Ureter (tissue), 1 donor: ENCODE results near the gene POLL. TPM values are rescaled to one million over a fixed set of nuclear protein-coding genes. Genes with fewer than 3 reads are reported as not detected.
A peak's percentile ranks its signal among the peaks of the same experiment; 100 is the strongest.
"Not testable (repeated sequence)": the region's sequence is repeated elsewhere in the genome, so short reads cannot be mapped to it uniquely, and the experiment has no call there.

Source experiments
- DNase-seq: peaks from one replicate; pipeline ENCODE4 v3.0.0-alpha.2; 2020; ENCODE audit warnings: low spot score
- total RNA-seq: library from RNA; stranded (reverse); gene quantifications from one replicate; pipeline ENCODE4 v1.2.4, GENCODE V29; 2023
- donor health status: DM: yes; HTN: yes; CAD: no.

POLL gene
- 35.9 TPM for total RNA-seq

DNA sequence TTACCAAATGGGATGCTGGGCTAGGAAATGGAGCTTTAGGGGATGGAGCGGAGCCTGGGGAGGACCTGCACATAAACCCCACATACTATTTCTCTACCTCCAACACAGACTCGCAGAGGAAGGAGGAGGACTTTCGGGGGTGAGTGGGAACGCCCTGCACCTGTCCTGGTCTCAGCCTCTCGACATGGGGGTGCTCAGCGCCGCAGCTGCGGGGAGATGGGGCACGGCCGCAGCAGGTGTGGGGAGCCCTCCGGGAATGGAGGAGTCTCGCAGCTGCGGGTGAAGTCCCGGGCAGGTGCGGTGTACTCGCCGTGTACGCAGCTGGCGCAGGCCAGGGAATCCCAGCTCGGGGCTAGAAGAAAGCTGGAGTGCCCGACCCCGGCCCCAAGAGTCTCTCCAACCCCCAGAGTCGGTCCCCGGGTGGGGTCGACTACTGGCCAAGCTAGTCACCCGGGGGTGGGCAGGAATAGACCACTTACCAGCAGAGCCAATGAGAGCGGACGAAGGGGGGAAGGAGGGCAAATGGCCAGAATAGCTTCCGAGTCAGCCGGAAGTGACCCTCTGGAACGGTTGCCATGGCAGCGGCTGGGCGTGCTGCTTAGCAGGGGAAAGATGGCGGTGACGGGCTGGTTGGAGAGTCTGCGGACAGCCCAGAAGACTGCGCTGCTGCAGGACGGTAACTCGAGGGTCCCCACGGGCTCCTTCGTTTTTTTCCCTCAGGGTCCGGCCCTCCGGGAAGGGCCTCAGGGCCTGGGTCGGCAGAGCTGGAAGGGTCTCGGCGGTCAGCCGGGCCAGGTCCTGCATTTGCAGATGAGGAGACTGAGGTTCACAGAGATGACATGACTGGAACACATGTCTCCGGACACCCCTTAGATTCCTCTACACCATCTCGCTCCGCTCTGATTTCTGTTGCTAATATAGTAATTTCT, at the start of gene POLL, which contains the start of gene DPCD:
Gene POLL (minus strand): TSS at position 533 of the 929 bp plus-strand sequence. CDS start 897 bp downstream, outside the sequence.
Gene DPCD (plus strand): TSS at position 597 of the 929 bp plus-strand sequence. CDS start 16 bp downstream, at position 613.
- DNase-seq, result peak; percentile 97

DNA sequence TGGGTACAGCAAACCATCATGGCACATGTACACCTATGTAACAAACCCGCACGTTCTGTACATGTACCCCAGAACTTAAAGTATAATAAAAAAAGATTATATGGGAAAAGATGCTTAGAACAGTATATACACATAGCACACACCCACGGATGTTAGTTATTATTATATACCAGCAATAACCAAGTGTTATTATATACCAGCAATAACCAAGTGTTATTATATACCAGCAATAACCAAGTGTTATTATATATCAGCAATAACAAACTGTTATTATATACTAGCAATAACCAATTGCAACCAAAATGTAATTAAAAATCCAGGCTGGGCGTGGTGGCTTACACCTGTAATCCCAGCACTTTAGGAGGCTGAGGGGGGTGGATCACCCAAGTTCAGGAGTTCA, 45.5 kb upstream of the POLL start:
- DNase-seq, result not testable (repeated sequence)

DNA sequence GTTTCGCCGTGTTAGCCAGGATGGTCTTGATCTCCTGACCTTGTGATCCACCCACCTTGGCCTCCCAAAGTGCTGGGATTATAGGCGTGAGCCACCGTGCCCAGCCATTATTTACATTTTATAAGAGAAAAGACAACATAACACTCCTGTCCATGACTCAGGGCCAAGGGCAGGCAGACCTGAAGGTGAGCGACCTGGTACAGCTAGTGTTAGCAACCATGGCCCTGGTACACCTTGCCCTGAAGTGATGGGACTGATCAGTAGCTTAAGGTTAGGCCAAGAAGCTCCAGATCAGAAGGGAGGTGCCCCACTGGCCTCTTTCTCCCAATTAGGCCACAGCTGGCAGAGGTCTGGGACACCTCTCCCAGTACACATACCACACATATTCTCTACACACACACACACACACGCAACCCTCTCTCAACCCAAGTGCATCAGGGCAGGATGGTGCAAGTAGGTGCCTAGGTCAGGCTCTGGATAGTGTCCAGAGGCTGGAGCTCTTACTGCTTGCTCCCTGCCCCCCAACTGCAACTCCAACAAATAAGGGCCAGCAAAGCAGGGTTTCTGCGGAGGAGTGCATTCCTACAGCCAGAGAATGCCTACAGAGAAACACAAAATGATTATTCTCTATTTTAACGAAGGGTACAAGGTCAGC, 43.9 kb upstream of the POLL start:
- no peak for DNase-seq

DNA sequence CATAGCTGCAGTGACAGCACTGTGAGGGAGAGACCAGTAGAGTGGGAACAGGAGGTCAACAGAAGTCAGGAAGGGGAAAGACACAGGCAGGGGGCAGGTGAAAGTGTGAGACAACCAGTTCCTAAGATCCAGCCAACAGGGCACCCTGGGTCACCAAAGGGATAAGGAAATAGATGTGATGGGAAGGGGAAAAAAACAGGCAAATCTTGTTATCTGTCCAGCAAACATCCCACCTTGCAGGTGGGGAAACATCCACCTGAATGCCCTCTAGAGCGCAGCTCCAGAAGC, 42.5 kb upstream of the POLL start:
- no peak for DNase-seq

DNA sequence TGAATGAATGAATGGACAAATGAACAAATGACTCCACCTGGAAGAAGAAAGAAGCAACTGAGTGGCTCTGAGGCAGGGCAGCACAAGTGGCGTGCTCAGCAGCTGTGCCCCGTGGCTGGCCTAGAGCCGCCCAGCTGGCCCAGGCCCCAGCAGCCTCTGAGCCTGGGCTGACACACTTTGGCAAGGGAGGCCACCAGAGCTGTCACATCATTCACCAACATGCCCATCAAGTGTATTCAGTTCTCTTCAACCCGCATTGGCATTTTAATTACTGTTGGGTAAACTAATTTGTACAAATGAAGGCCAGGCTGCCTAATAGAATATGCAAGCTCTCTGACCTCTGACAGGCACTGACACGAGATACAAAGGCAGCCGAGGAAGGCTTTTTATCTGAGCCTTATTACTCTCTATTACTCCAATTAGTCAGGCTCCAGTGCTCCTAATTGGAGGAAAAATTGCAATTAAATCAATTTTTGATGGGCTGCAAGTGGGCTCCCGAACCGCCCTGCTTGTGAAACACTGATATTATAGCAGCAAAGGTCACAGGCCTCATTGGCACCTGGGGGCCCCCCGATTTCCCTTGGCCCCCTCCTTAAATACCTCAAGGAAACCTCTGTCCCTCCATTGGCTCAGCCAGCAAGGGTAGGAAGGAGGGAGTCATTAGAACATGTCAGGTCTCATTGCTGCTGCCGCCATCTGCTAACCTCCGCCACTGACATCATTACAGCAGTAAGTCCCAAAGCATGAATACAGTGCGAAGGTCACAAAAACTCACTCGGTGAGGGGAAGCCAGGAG, 42.0 kb upstream of the POLL start:
- DNase-seq, result no peak

DNA sequence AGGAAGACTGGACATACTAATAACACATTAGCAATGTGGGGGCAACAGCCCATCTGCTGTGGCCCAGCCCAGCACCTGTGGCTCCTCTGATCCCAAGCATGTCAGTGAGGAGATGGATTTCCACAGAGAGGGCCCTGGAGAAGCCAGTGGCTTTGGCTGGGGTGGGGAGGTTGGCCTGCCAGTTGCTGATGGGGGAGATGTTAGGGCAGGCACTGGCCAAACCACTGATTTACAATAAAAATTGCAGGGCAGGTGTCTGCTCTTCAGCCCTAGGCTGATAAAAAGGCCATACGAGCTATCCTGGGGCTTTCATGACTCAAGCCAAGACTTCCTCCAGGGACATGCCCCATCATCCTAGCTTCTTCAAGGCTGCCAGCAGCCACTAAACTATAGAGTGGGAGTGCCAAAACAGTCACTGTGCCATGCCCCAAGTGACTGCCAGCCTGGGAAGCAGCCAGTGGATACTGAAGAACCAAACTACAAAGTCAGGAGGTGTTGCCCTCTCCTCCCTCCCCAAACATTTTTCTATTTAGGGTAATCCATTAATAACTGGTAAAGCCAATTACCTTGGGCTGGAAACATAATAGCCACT, 37.9 kb upstream of the POLL start:
- DNase-seq, result no peak

DNA sequence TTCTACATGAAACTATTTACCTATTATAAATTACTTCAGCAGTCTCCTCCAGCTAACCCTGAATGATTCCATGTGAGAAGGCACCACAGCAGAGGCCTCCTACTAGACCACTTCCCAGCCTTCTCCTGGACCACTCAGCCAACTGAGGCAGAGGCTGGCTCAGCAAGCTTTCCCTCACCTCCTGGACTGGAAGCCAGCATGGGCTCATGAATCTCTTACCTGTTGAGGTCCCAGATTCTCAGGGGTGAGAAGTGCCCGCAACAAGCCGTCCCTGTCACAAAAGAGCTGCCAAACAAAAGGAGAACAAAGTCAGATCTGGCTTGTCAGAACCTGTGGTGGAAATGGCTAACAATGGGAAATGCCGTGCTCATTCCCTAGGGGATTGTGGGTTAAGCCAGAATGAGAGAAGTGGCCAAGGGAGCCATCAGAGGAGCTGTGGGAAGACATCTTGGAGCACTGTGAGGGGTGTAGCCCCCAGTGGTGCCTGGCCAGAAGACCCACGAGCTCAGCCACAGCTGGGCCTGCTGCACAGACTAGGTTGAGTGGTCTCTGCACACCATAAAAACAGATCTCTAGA, 36.6 kb upstream of the POLL start:
- DNase-seq, result no peak

DNA sequence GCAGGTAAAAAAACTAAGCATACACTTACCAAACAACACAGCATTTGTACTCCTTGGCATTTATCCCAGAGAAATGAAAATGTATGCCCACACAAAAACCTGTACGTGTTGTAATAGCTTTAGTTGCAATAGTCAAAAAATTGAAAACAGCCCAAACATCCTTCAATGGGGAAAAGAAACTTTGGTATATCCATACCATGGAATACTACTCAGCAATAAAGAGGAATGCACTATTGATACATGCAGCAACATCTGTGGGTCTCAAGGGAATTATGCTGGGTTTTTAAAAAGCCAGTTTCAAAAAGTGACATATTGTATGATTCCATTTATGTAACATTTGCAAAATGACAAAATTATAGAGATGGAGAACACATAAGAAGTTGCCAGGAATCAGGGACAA, 35.5 kb upstream of the POLL start:
- DNase-seq, result no peak

DNA sequence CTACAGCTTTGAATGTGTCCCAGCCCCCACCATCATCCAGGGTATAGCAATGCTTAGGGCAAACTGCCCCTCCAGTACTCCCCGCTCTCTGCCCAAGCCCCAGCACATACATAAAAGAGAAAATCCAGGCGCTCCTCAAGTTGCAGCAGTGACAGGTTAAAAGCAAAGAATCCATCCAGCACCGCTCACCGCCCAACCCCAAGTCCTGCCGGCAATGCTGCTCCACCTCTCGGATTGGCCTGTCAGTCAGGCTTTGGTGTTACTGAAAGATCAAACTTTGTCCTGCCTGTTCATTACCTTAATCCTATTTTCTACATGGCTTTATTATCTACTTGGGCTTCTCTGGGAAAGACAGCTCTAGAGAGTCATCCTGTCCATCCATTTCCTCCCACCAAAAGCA, 31.9 kb upstream of the POLL start:
- DNase-seq, result no peak

DNA sequence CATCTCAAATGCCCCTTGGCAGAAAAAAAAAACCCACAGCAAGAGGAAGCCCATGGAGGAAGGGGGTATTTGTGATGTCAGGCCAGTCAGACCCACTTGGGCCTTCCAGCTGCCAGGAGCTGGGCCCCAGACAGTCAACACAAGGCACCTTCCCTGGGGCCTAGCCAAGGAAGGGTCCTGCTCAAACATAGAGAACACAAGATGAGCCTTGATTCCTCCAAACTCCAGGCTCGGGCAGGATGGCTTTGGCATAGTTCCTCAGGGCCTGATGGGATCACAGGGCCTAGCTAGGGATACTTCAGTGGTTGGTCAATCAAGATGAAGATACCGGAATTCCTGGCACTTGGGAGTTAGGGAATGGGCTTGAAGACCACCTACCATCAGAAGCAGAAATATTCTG, 30.8 kb upstream of the POLL start:
- DNase-seq, result no peak

DNA sequence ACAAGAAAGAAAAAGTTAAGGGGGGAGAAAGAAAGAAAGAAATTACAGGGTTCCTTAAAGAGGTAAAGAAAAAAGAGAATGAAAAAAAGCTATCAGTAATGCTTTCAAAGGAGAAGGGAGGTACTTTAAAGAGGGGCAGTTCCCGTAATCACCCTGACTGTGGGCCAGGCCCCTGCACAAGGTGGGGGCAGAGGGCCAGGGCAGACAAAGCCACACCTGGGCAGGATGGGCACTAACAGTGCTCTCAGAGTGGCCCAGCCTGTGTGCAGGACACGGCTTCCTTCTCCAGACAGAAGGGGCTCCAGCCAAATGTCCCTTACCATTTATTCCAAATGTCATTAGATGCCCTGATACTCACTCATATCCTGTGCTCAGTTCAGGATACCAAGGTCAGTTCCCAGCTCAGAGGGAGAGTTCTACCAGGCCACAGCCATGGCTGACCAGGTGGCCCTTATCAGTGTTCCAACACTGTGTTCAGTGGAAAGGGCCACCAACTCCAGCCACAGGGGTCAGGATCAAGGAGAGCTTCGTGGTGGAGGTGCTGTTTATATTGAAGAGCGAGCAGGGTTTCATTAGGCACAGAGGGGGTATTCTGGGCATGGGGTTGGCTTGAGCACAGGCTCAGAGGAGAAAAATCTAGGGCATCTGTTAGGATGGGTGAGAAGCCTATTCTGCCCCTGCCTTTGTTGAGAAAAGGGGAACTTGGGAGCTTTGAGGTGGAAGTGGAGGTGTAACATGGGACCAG, 29.9 kb upstream of the POLL start:
- DNase-seq, result no peak

DNA sequence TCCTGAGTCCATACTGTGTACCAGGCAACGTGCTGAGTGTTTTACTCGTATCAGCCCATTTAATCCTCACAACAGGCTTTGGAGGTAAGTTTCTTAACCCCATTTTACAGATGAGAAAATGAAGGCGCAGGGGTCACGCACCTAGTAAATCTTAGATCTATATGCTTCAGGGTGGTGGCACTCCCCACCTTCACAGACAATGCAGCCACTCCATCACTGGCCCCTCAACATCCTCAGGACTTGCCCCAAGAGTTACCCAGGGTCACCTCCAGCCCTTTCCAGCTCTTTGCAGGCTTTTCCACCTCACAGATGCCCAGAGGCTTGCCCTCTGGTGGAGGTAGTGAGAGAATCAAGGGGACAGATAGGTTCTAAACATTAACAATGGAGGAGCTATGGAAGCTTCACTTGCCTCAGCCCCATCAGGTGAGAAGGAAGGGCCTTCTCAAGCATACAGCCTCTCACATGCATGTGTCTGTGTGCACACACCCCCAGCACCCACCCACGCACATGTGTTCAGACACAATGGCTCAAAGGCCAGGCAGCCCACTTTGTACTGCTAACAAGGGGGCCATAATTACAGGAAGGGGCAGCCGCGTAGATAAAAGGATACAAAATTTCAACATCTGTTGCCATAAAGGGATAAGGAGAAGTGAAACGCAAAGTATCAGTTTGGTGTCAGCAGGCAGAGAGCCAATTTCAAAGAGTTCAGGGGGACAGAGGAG, 29.2 kb upstream of the POLL start:
- DNase-seq, result no peak

DNA sequence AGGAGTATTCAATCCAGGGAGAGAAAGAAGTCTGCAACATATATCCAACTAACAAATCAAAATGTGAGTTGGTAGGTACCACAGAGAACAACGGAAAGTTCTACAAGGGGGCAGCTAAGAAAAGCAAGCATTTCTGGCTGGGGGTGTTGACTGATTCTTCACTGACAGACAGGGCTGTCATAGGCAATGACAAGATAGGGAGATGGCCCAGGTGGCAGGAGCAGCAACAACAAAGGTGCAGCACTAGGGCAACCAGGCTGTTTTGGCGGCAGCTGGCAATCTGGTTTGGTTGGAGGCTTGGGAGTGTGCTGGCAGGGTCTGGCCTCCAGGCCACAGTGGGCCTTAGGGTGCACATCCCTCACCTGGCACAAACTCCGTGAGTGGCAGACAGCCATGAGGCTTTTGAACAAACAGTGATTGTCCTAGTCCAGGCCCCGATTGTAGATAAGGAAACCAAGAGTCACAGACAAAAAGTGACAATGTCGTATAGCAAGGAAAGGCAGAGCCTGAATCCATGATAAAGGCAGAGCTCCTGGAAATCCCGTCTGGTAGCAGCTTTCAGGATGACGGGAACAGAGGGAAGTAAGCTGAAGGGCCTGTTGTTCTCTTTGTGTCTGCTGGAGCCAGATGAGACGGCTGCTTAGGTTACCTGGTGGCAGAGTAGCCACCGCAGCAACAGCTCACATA, 28.5 kb upstream of the POLL start:
- DNase-seq, result no peak

DNA sequence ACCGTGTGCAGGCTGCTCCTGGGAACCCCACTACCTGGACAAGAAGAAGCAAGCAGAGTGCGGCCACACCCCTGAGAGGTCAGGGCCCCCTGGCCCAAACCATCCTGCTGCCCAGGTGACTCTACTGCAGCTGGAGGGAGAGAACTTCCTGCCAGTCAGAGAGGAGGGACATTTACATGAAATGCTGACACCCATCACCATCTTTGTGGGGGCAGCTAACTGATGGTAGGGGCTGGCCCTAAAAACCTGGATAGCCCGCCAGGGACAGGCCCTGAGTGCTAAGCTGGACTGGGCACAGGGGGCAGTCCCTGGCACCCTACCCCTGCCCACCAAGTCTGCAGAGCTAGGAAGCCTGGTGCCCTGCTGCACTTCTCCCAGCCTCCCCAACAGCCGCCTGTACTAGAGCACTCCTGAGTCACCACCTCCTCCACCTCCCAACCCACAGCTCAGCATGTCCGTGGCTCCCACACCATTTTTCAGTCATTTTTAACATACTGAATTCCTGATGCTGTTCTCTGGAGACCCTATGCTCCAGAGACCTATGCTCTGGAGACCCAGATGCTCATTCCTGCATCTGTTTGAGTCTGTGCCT, 27.6 kb upstream of the POLL start:
- DNase-seq, result no peak

DNA sequence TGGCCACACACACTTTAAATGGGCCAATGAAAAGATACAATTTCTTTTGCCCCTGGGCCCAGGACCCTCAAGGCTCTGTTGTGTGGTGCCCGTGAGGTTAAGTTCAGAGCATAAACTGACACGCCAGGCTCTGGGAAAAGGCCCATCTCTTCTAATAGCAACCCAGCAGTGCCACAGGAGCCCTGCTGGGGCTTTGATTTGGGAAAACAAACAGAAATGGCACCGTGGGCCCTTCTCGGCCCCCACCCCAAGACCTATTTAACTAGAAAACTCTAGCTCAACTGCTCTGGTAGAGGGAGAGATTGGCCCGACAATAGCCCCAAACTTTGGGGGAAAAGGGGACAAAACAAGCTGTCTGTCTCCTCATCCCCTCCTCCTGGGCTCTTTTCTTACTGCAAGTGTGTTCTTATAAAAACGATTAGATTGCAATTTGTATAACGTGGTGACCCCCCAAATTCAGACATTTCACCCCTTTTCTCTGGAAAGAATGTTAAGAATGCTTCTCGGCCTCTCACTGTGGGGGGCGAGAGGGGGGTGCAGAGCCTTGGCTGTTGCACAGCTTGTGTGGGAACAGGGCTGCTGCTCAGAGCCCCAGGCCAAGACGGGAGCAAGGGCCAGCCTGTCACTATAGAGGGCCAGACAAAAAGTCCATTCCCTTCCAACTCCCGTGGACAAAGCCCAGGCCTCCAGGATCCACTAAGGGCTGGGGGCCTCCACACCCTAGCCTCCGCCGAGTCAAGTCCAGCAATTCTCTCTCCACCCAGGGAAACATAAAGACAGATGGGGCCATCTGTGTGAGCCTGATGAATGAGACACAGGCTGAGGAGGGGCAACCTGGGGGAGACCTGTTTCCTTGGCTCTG, 26.8 kb upstream of the POLL start:
- no peak for DNase-seq

DNA sequence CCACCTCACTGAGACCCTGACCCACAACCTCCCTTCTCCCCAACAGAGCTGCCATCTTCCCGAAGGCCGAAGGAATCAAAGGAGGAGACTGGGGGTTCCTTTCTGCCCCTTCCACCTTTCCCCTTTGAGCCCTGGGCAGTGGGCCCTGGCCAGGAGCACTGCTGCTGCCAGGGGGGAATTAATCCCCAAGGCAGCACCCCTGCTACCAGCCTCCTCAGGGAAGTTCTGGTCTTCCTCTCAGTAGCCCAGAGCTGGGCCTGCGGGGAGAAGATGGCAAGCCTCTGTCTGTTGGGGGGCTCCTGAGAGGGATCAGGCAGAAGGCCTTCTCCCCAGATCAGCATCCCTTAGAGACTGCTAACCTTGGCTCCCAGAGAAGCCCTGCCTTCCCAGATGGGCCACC, 25.6 kb upstream of the POLL start:
- DNase-seq, result no peak

DNA sequence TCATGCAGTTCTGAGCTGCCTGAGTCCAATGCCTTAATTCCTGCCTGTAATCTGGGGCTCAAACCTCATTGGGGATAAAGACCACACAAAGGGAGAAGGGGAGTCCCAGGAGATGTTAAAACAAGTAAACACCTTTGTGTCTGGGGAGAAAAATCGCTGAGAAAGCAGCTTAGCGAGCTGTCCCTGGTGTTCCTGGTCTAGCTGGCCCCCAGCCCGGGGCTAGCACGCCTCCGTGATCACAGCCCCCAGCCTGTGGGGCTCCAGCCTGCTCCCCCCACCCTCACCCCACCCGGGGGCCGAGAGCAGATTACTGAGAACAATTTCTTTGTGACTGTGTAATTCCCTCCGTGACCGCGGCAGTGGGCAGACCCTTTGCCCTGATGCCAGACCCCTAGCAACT, 24.8 kb upstream of the POLL start:
- DNase-seq, result no peak

DNA sequence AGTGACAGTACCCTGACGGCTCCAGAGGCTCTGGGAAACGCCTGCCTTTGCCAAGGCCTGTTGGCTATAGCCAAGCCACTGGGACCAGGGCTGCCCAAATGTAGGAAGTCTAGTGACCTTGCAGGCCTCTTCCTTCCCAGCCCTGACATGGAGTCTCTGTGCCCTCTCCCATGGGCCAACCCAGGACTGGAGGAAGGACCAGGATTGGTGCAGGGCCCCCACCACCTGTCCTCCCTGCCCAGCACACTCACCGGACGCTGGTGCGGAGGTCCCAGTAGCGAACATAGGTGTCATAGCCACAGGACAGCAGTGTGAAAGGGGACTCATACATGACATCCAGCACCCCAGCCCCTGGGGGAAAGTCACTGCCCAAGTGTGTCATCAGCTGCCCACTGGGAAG, 24.0 kb upstream of the POLL start:
- DNase-seq, result no peak
